Prostate gland (tissue), 2 donors: ENCODE data around the gene ASB14. TPM values are rescaled to one million over a fixed set of nuclear protein-coding genes. Genes with fewer than 3 reads are reported as not detected.
"Not testable (repeated sequence)": the region's sequence is repeated elsewhere in the genome, so short reads cannot be mapped to it uniquely, and the experiment has no call there.

Source experiments
- DNase-seq: peaks from one replicate; pipeline ENCODE4 v3.0.0-alpha.2; 2019; ENCODE audit warnings: low spot score
- H3K27ac ChIP-seq, 2 donors: fragments of 200-600 bp; sonication (generic); 2 replicates each; pipeline ENCODE4 v1.5.1; 2017 to 2019
- H3K27me3 ChIP-seq: fragments of 200-600 bp; sonication (generic); replicated peaks from 2 replicates; pipeline ENCODE4 v1.5.1; 2019; ENCODE audit not compliant: insufficient read depth
- H3K36me3 ChIP-seq, 2 donors: fragments of 200-600 bp; sonication (generic); 1 replicate in 1 of 2; 2 replicates in 1 of 2; pipeline versions ENCODE4 v1.5.1 to v1.8.1; 2017 to 2019
- H3K4me1 ChIP-seq: fragments of 200-600 bp; sonication (generic); replicated peaks from 2 replicates; pipeline ENCODE4 v1.5.1; 2019
- H3K4me3 ChIP-seq, 2 donors: fragments of 200-600 bp; sonication (generic); 2 replicates each; pipeline ENCODE4 v1.5.1; 2017 to 2019
- H3K9me3 ChIP-seq: fragments of 200-600 bp; sonication (generic); 2 replicates; pipeline ENCODE4 v1.5.1; 2017
- POLR2A ChIP-seq: fragments of 450-650 bp; IDR thresholded peaks from one replicate; pipeline ENCODE4 v1.6.1; 2016; ENCODE audit warnings: antibody characterized with exemption, mild to moderate bottlenecking
- POLR2AphosphoS5 ChIP-seq: sonication (generic); formaldehyde crosslinking; IDR thresholded peaks from one replicate; pipeline ENCODE4 v1.6.1; 2017; ENCODE audit warnings: antibody characterized with exemption
- WGBS: methylation state at CpG from one replicate; pipeline ENCODE4 v1.1.5; 2018; 5-methylcytosine and 5-hydroxymethylcytosine counted together
- intact Hi-C: fragments of 100-400 bp; cut with DNase I; formaldehyde crosslinking; loops from one replicate; pipeline ENCODE4 v1.14.2; 2022
- total RNA-seq, 2 donors: library from RNA; depleted of rRNA; stranded (reverse); fragments of >200 nt; gene quantifications; one replicate each; pipeline ENCODE4 v1.1.0, GENCODE V29; 2016
- TF ChIP-seq, protein P1 (sequence below), 4 experiments: fragments of 200-600 bp in 2 of 4; fragments of 450-650 bp in 2 of 4; sonication (generic) in 2 of 4; IDR thresholded peaks; 1 replicate in 3 of 4; 2 replicates in 1 of 4; pipeline ENCODE4 v1.5.1; 2016 to 2019; ENCODE audit warnings: antibody characterized with exemption in 4 of 4, mild to moderate bottlenecking in 2 of 4, moderate library complexity in 2 of 4

The ASB14 gene
- not detected for total RNA-seq

- Histone ChIP-seq H3K4me1 (no peaks in the 10 kb centered on the region), H3K36me3 (no peaks in the 10 kb centered on the region), H3K27ac (no peak within 1 kb of the TSS), H3K9me3 (no peaks in the 10 kb centered on the region), H3K4me3 (no peak within 1 kb of the TSS), H3K27me3 (no peaks in the 10 kb centered on the region)
- no peak for DNase-seq
- TF ChIP-seq POLR2AphosphoS5, result no peak
- TF ChIP-seq POLR2A, result no peak
- TF ChIP-seq, protein P1, sequence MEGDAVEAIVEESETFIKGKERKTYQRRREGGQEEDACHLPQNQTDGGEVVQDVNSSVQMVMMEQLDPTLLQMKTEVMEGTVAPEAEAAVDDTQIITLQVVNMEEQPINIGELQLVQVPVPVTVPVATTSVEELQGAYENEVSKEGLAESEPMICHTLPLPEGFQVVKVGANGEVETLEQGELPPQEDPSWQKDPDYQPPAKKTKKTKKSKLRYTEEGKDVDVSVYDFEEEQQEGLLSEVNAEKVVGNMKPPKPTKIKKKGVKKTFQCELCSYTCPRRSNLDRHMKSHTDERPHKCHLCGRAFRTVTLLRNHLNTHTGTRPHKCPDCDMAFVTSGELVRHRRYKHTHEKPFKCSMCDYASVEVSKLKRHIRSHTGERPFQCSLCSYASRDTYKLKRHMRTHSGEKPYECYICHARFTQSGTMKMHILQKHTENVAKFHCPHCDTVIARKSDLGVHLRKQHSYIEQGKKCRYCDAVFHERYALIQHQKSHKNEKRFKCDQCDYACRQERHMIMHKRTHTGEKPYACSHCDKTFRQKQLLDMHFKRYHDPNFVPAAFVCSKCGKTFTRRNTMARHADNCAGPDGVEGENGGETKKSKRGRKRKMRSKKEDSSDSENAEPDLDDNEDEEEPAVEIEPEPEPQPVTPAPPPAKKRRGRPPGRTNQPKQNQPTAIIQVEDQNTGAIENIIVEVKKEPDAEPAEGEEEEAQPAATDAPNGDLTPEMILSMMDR (IDR thresholded peaks at IDR 0.05), result no peak
- intact Hi-C loops, result no loop called here
- WGBS, result 83% methylated on average over 1 of the region's 1 CpG
Observed at GRCh38 chr3:57292159-57292896, at the start of gene ASB14. Gene ASB14, minus strand, starts transcription at chr3:57292685. Its CDS starts 652 bp downstream, at chr3:57292033.

DNA sequence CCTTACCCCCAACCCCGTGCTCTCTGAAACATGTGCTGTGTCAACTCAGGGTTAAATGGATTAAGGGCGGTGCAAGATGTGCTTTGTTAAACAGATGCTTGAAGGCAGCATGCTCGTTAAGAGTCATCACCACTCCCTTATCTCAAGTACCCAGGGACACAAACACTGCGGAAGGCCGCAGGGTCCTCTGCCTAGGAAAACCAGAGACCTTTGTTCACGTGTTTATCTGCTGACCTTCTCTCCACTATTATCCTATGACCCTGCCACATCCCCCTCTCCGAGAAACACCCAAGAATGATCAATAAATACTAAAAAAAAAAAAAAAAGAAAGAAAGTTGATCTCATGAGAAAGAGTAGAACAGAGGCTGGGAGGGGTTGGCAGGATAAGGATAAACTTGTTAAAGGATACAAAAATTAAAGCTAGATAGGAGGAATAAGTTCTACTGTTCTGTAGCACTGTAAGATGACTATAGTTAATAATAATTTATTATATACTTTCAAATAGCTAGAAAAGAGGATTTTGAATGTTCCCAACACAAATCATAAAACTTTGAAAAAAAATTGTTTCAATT is 46.7 kb upstream of the ASB14 start:
- H3K27me3 ChIP-seq, H3K4me1 ChIP-seq, H3K9me3 ChIP-seq, H3K27ac ChIP-seq, H3K4me3 ChIP-seq, DNase-seq, intact Hi-C loops, H3K36me3 ChIP-seq: not testable (repeated sequence)
- 36% methylated on average over 7 of the region's 7 CpGs for WGBS

GRCh38 chr3:57338272-57339070 is 46.0 kb upstream of the ASB14 start:
- WGBS, result 94% methylated on average over 35 of the region's 40 CpGs
- H3K4me3 ChIP-seq, H3K4me1 ChIP-seq, H3K36me3 ChIP-seq, DNase-seq, H3K27me3 ChIP-seq, intact Hi-C loops, H3K9me3 ChIP-seq, H3K27ac ChIP-seq: not testable (repeated sequence)

DNA sequence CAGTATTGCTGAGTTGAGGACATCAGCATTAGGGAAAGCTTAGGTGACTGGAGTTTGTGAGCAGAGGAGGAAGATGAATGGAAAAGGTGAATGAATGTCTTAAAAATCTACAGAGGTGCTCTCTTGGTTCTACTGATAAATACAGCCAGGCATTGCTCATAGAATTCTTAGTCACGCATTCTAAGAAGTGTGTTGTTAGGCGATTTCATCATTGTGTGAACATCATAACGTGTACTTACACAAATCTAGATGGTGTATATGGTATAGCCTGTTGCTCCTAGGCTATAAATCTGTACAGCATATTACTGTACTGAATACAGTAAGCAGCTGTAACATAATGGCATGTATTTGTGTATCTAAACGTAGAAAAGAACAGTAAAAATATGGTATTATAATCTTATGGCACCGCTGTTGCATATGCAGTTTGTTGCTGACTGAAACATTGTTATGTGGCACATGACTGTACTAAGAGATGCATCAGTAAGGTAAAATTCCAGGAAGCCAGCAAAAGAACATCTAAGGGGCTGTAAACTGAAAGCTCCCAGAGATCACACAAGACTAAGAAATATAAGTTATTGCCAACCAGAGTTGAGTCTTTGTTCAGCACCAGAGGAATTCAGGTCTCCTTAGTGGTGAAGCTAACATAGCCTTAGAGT is 42.9 kb upstream of the ASB14 start:
- TF ChIP-seq POLR2A (no peak), POLR2AphosphoS5 (no peak)
- TF ChIP-seq, protein P1 (IDR thresholded peaks at IDR 0.05), result no peak
- DNase-seq, result no peak
- H3K9me3 ChIP-seq, result no peaks in the 10 kb centered on the region
- H3K4me3 ChIP-seq, result no peak overlapping the region
- no peaks in the 10 kb centered on the region for H3K4me1 ChIP-seq
- H3K27me3 ChIP-seq, result no peaks in the 10 kb centered on the region
- intact Hi-C loops, result no loop called here
- no peak overlapping the region for H3K27ac ChIP-seq
- no peaks in the 10 kb centered on the region for H3K36me3 ChIP-seq
- WGBS, result 84% methylated on average over 5 of the region's 5 CpGs

DNA sequence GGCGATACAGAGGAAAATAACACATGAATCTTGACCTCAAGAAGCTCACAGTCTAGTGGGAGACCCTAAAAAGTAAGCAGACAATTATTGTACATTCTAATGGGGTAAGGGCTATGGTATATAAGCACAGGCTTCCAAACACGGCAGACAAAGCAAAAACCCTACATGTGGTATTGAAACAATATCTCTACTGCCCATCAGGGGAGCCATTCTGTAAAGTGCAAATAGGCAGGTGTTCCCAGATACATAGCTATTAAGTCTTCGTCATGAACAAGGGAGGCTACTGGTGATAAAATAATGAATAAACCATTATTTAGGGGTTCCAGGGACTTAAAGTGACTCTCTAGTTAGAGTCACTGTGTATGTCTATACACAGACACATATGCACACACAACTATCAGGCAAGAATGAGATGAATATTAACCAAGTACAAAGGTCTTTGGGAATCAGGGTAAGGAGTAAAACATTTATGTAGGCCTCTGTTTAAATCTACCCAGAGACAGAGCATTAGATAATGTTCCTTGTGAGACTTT is 38.7 kb upstream of the ASB14 start:
- H3K36me3 ChIP-seq, result no peaks in the 10 kb centered on the region
- no peak for DNase-seq
- WGBS, result 74% methylated on average over 3 of the region's 3 CpGs
- H3K4me1 ChIP-seq, result no peaks in the 10 kb centered on the region
- no peaks in the 10 kb centered on the region for H3K27me3 ChIP-seq
- TF ChIP-seq POLR2AphosphoS5, result no peak
- TF ChIP-seq POLR2A, result no peak
- TF ChIP-seq, protein P1 (IDR thresholded peaks at IDR 0.05), result no peak
- intact Hi-C loops, result no loop called here
- no peaks in the 10 kb centered on the region for H3K9me3 ChIP-seq
- H3K4me3 ChIP-seq, result no peak overlapping the region
- H3K27ac ChIP-seq, result no peak overlapping the region

DNA sequence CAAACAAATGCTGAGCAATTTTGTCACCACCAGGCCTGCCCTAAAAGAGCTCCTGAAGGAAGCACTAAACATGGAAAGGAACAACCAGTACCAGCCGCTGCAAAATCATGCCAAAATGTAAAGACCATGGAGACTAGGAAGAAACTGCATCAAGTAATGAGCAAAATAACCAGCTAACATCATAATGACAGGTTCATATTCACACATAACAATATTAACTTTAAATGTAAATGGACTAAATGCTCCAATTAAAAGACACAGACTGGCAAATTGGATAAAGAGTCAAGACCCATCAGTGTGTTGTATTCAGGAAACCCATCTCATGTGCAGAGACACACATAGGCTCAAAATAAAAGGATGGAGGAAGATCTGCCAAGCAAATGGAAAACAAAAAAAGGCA is 34.0 kb upstream of the ASB14 start:
- H3K9me3 ChIP-seq, intact Hi-C loops, H3K36me3 ChIP-seq, DNase-seq, H3K27ac ChIP-seq, H3K4me3 ChIP-seq, H3K27me3 ChIP-seq, H3K4me1 ChIP-seq: not testable (repeated sequence)
- WGBS, result 100% methylated on average over 1 of the region's 1 CpG
